HepG2 (cell line): Measurements from ENCODE around the gene SIKE1. TPM values are rescaled to one million over a fixed set of nuclear protein-coding genes. Genes with fewer than 3 reads are reported as not detected.

Source experiments
- GTF2F1 ChIP-seq: fragments of 150-350 bp; IDR thresholded peaks from 2 replicates; pipeline ENCODE4 v1.6.1; 2014; ENCODE audit warnings: low read length
- MBNL3 ChIP-seq: fragments of 250-450 bp; sonication (Bioruptor Pico); conservative IDR thresholded peaks from 2 replicates; pipeline ENCODE4 v1.8.0; 2022; ENCODE audit warnings: mild to moderate bottlenecking, inconsistent platforms
- MIER2 ChIP-seq: IDR thresholded peaks from 2 replicates; pipeline ENCODE4 v1.6.1; 2016; ENCODE audit warnings: missing biosample characterization, missing genetic modification reagents
- MIER3 ChIP-seq: IDR thresholded peaks from 2 replicates; pipeline ENCODE4 v1.6.1; 2016; ENCODE audit warnings: missing compliant biosample characterization, borderline replicate concordance
- MXD3 ChIP-seq: IDR thresholded peaks from 2 replicates; pipeline ENCODE4 v1.6.1; 2016; ENCODE audit warnings: mild to moderate bottlenecking, missing biosample characterization, missing genetic modification reagents
- MXI1 ChIP-seq: IDR thresholded peaks from 3 replicates; pipeline ENCODE4 v1.6.1; 2012; ENCODE audit warnings: low read depth, low read length, inconsistent platforms, borderline replicate concordance
- NBN ChIP-seq: fragments of 450-650 bp; conservative IDR thresholded peaks from 2 replicates; pipeline ENCODE4 v1.6.1; 2017
- PLSCR1 ChIP-seq: sonication (generic); formaldehyde crosslinking; IDR thresholded peaks from 2 replicates; pipeline ENCODE4 v1.5.0; 2020; ENCODE audit warnings: missing genetic modification reagents, mild to moderate bottlenecking, borderline replicate concordance
- PREB ChIP-seq: sonication (generic); formaldehyde crosslinking; IDR thresholded peaks from 2 replicates; pipeline ENCODE4 v1.4.0; 2020; ENCODE audit warnings: missing genetic modification reagents
- PRMT3 ChIP-seq: sonication (generic); formaldehyde crosslinking; IDR thresholded peaks from 2 replicates; pipeline ENCODE4 v1.8.1; 2022; ENCODE audit warnings: low read depth, mild to moderate bottlenecking, moderate library complexity, missing genetic modification reagents, borderline replicate concordance
- SETDB1 ChIP-seq: sonication (generic); formaldehyde crosslinking; IDR thresholded peaks from 2 replicates; pipeline ENCODE4 v1.5.1; 2020; ENCODE audit warnings: missing genetic modification reagents, mild to moderate bottlenecking, borderline replicate concordance
- SNAPC2 ChIP-seq: sonication (generic); formaldehyde crosslinking; IDR thresholded peaks from 2 replicates; pipeline ENCODE4 v1.8.1; 2022; ENCODE audit warnings: mild to moderate bottlenecking, missing genetic modification reagents
- ZNF143 ChIP-seq: sonication (generic); formaldehyde crosslinking; IDR thresholded peaks from 2 replicates; pipeline ENCODE4 v1.4.0; 2020; ENCODE audit warnings: missing genetic modification reagents
- ZNF263 ChIP-seq: sonication (generic); formaldehyde crosslinking; IDR thresholded peaks from 2 replicates; pipeline ENCODE4 v1.4.0; 2020; ENCODE audit warnings: missing genetic modification reagents
- ZNF484 ChIP-seq: sonication (generic); formaldehyde crosslinking; IDR thresholded peaks from 2 replicates; pipeline ENCODE4 v1.5.1; 2020; ENCODE audit warnings: mild to moderate bottlenecking, low read depth, missing genetic modification reagents, borderline replicate concordance
- ZNF546 ChIP-seq: sonication (generic); formaldehyde crosslinking; conservative IDR thresholded peaks from 2 replicates; pipeline ENCODE4 v1.8.1; 2023; ENCODE audit warnings: mild to moderate bottlenecking, missing genetic modification reagents
- ZNF607 ChIP-seq: sonication (generic); formaldehyde crosslinking; IDR thresholded peaks from 2 replicates; pipeline ENCODE4 v1.5.1; 2020; ENCODE audit warnings: missing genetic modification reagents, mild to moderate bottlenecking, borderline replicate concordance
- ZNF780A ChIP-seq: sonication (generic); formaldehyde crosslinking; IDR thresholded peaks from 2 replicates; pipeline ENCODE4 v1.8.0; 2022; ENCODE audit warnings: mild to moderate bottlenecking, missing genetic modification reagents, moderate library complexity
- polyA plus RNA-seq, 8 experiments: library from polyadenylated mRNA; depleted of rRNA in 3 of 8; stranded (reverse) in 7 of 8; unstranded in 1 of 8; fragments of >200 nt; fragmentation: Illumina TruSeq in 4 of 8; extraction: Trizol in 4 of 8; gene quantifications; 2 replicates each; pipeline versions ENCODE4 v1.2.1 to v1.2.3, GENCODE V29; 2011 to 2016; ENCODE audit warnings: low read depth in 4 of 8, missing spikeins in 1 of 8, mixed read lengths in 1 of 8; ENCODE audit not compliant: insufficient read depth in 1 of 8
- total RNA-seq, 5 experiments: library from RNA; depleted of rRNA; stranded (reverse); fragments of >200 nt; fragmentation: Illumina TruSeq; extraction: Trizol; gene quantifications; 2 replicates each; pipeline ENCODE4 v1.2.3, GENCODE V29; 2016; ENCODE audit warnings: low read depth in 1 of 5
- TF ChIP-seq, protein P1 (sequence below): sonication (generic); formaldehyde crosslinking; IDR thresholded peaks from 2 replicates; pipeline ENCODE4 v1.4.0; 2020; ENCODE audit warnings: missing genetic modification reagents
- TF ChIP-seq, protein P2 (sequence below): sonication (generic); formaldehyde crosslinking; IDR thresholded peaks from 2 replicates; pipeline ENCODE4 v1.8.1; 2022; ENCODE audit warnings: low read depth, mild to moderate bottlenecking, missing genetic modification reagents
- TF ChIP-seq, protein P3 (sequence below): IDR thresholded peaks from 2 replicates; pipeline ENCODE4 v1.6.1; 2016; ENCODE audit warnings: missing genetic modification reagents, missing compliant biosample characterization

Gene SIKE1
- total and polyA plus RNA-seq, 2 of the 13 experiments (the other 11 are each of a cell fraction or from before 2014, with no cell fraction given) = 36.5 to 58.4 TPM

GRCh38 chr1:114757455-114758255 is 22.8 kb downstream of the SIKE1 start, which contains the start of gene CSDE1 (continued):
- no peak for TF ChIP-seq MIER2 (CRISPR knock-in tag)
- TF ChIP-seq ZNF263 (CRISPR knock-in tag) = no peak
- TF ChIP-seq, protein P1, sequence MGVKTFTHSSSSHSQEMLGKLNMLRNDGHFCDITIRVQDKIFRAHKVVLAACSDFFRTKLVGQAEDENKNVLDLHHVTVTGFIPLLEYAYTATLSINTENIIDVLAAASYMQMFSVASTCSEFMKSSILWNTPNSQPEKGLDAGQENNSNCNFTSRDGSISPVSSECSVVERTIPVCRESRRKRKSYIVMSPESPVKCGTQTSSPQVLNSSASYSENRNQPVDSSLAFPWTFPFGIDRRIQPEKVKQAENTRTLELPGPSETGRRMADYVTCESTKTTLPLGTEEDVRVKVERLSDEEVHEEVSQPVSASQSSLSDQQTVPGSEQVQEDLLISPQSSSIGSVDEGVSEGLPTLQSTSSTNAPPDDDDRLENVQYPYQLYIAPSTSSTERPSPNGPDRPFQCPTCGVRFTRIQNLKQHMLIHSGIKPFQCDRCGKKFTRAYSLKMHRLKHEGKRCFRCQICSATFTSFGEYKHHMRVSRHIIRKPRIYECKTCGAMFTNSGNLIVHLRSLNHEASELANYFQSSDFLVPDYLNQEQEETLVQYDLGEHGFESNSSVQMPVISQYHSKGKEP (CRISPR knock-in tag) = no peak
- no peak for TF ChIP-seq ZNF546 (CRISPR knock-in tag)
- TF ChIP-seq MBNL3 = no peak
- TF ChIP-seq ZNF607 (CRISPR knock-in tag) = peak; percentile 27; the same call in 1 of the 2 replicates
- TF ChIP-seq, protein P2, sequence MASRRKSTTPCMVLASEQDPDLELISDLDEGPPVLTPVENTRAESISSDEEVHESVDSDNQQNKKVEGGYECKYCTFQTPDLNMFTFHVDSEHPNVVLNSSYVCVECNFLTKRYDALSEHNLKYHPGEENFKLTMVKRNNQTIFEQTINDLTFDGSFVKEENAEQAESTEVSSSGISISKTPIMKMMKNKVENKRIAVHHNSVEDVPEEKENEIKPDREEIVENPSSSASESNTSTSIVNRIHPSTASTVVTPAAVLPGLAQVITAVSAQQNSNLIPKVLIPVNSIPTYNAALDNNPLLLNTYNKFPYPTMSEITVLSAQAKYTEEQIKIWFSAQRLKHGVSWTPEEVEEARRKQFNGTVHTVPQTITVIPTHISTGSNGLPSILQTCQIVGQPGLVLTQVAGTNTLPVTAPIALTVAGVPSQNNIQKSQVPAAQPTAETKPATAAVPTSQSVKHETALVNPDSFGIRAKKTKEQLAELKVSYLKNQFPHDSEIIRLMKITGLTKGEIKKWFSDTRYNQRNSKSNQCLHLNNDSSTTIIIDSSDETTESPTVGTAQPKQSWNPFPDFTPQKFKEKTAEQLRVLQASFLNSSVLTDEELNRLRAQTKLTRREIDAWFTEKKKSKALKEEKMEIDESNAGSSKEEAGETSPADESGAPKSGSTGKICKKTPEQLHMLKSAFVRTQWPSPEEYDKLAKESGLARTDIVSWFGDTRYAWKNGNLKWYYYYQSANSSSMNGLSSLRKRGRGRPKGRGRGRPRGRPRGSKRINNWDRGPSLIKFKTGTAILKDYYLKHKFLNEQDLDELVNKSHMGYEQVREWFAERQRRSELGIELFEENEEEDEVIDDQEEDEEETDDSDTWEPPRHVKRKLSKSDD (CRISPR knock-in tag) = peak; percentile 97
- TF ChIP-seq, protein P3, sequence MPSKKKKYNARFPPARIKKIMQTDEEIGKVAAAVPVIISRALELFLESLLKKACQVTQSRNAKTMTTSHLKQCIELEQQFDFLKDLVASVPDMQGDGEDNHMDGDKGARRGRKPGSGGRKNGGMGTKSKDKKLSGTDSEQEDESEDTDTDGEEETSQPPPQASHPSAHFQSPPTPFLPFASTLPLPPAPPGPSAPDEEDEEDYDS (CRISPR knock-in tag) = peak; percentile 91
- no peak for TF ChIP-seq SNAPC2 (CRISPR knock-in tag)
- TF ChIP-seq ZNF780A = no peak
- no peak for TF ChIP-seq SETDB1 (CRISPR knock-in tag)
- no peak for TF ChIP-seq ZNF484 (CRISPR knock-in tag)
- TF ChIP-seq MIER3 (CRISPR knock-in tag) = no peak
- TF ChIP-seq PLSCR1 = no peak
- TF ChIP-seq MXD3 (CRISPR knock-in tag) = peak; percentile 27; the same call in 1 of the 2 replicates
- peak; percentile 91 for TF ChIP-seq ZNF143 (CRISPR knock-in tag)
- no peak for TF ChIP-seq NBN
- peak; percentile 42; the same call in 1 of the 2 replicates for TF ChIP-seq GTF2F1
- no peak for TF ChIP-seq PRMT3 (CRISPR knock-in tag)
- no peak for TF ChIP-seq PREB (CRISPR knock-in tag)
- peak; percentile 78; the same call in 1 of the 3 replicates for TF ChIP-seq MXI1
